Measurements from ENCODE around the gene CHRNB4. TPM values are rescaled to one million over a fixed set of nuclear protein-coding genes. Genes with fewer than 3 reads are reported as not detected.

CHRNB4 gene
- polyA plus RNA-seq, 1 of the 3 experiments (the other 2 are of a cell fraction) = 0.30 TPM

- no peak overlapping the region for H3K4me2 ChIP-seq
- TF ChIP-seq POLR2AphosphoS5 (IDR thresholded peaks at IDR 0.05; ENCODE audit: low read depth, low read length) = no peak
- TF ChIP-seq, protein P1, sequence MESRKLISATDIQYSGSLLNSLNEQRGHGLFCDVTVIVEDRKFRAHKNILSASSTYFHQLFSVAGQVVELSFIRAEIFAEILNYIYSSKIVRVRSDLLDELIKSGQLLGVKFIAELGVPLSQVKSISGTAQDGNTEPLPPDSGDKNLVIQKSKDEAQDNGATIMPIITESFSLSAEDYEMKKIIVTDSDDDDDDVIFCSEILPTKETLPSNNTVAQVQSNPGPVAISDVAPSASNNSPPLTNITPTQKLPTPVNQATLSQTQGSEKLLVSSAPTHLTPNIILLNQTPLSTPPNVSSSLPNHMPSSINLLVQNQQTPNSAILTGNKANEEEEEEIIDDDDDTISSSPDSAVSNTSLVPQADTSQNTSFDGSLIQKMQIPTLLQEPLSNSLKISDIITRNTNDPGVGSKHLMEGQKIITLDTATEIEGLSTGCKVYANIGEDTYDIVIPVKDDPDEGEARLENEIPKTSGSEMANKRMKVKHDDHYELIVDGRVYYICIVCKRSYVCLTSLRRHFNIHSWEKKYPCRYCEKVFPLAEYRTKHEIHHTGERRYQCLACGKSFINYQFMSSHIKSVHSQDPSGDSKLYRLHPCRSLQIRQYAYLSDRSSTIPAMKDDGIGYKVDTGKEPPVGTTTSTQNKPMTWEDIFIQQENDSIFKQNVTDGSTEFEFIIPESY (IDR thresholded peaks at IDR 0.05; ENCODE audit: borderline replicate concordance, low read depth) = no peak
- TF ChIP-seq, protein P2, sequence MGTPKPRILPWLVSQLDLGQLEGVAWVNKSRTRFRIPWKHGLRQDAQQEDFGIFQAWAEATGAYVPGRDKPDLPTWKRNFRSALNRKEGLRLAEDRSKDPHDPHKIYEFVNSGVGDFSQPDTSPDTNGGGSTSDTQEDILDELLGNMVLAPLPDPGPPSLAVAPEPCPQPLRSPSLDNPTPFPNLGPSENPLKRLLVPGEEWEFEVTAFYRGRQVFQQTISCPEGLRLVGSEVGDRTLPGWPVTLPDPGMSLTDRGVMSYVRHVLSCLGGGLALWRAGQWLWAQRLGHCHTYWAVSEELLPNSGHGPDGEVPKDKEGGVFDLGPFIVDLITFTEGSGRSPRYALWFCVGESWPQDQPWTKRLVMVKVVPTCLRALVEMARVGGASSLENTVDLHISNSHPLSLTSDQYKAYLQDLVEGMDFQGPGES (IDR thresholded peaks at IDR 0.05; ENCODE audit: low read depth, low read length) = no peak
- TF ChIP-seq, protein P3, sequence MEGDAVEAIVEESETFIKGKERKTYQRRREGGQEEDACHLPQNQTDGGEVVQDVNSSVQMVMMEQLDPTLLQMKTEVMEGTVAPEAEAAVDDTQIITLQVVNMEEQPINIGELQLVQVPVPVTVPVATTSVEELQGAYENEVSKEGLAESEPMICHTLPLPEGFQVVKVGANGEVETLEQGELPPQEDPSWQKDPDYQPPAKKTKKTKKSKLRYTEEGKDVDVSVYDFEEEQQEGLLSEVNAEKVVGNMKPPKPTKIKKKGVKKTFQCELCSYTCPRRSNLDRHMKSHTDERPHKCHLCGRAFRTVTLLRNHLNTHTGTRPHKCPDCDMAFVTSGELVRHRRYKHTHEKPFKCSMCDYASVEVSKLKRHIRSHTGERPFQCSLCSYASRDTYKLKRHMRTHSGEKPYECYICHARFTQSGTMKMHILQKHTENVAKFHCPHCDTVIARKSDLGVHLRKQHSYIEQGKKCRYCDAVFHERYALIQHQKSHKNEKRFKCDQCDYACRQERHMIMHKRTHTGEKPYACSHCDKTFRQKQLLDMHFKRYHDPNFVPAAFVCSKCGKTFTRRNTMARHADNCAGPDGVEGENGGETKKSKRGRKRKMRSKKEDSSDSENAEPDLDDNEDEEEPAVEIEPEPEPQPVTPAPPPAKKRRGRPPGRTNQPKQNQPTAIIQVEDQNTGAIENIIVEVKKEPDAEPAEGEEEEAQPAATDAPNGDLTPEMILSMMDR (IDR thresholded peaks at IDR 0.05) = no peak
- no peak for DNase-seq
- H3K9ac ChIP-seq = no peak overlapping the region
- H3K4me1 ChIP-seq (ENCODE audit: control insufficient read depth in 1 of 2, insufficient read depth in 2 of 2, low read depth in 1 of 2, low read length in 1 of 2) = peaks cover 0 to 6% of the 10 kb centered on the region in 2 experiments; a peak in 1 of 4 replicates
- H3K36me3 ChIP-seq (replicated peaks in 1 of 2; ENCODE audit: control insufficient read depth in 1 of 2, insufficient read depth in 2 of 2, low read length in 1 of 2) = no peaks in the 10 kb centered on the region
- H3K9me3 ChIP-seq = no peaks in the 10 kb centered on the region
- H3K27ac ChIP-seq (ENCODE audit: low read depth in 2 of 2, low read length in 1 of 2) = no peak overlapping the region
- H2AFZ ChIP-seq (ENCODE audit: low read depth) = no peak overlapping the region
- no peak overlapping the region for H3K4me3 ChIP-seq (ENCODE audit: low read depth in 2 of 2, low read length in 1 of 2)
- H3K27me3 ChIP-seq (ENCODE audit: insufficient read depth) = peaks cover 5% of the 10 kb centered on the region
- no peaks in the 10 kb centered on the region for H3F3A ChIP-seq (replicated peaks; ENCODE audit: insufficient read depth)
- no peaks in the 10 kb centered on the region for H4K20me1 ChIP-seq (ENCODE audit: insufficient read depth)
- ChIA-PET CTCF (interaction anchor here (1.1 to 1.5 kb wide), 4 partner anchors 8 to 21 kb away, joined by 3 to 6 read pairs (median 3); no protein-coding TSS in a partner anchor), POLR2A (interaction anchor here (2.9 kb wide), 1 partner anchor 9 kb away, joined by 13 read pairs; the partner anchor contains the start of gene CHRNB4)
- no peaks in the 10 kb centered on the region for H3K9me2 ChIP-seq
- 37% methylated on average over 3 of the region's 3 CpGs for WGBS (ENCODE audit: low lambda C conversion rate)
- H3K79me2 ChIP-seq (ENCODE audit: insufficient read depth) = no peaks in the 10 kb centered on the region
These were observed 10.0 kb upstream of the CHRNB4 start for GRCh38 chr15:78651007-78651406.

- no peaks in the 10 kb centered on the region for H3F3A ChIP-seq (replicated peaks; ENCODE audit: insufficient read depth)
- H3K9me3 ChIP-seq = no peaks in the 10 kb centered on the region
- H3K27me3 ChIP-seq (ENCODE audit: insufficient read depth) = peaks cover 5% of the 10 kb centered on the region
- H3K9ac ChIP-seq = no peak overlapping the region
- ChIA-PET POLR2A (no interaction called here), CTCF (interaction anchor here (1.1 to 1.8 kb wide), 2 partner anchors 12 to 13 kb away, joined by 3 to 5 read pairs; no protein-coding TSS in a partner anchor)
- no peaks in the 10 kb centered on the region for H4K20me1 ChIP-seq (ENCODE audit: insufficient read depth)
- no peak overlapping the region for H2AFZ ChIP-seq (ENCODE audit: low read depth)
- no peak for DNase-seq
- no peaks in the 10 kb centered on the region for H3K79me2 ChIP-seq (ENCODE audit: insufficient read depth)
- 72% methylated on average over 3 of the region's 4 CpGs for WGBS (ENCODE audit: low lambda C conversion rate)
- H3K4me1 ChIP-seq (ENCODE audit: control insufficient read depth in 1 of 2, insufficient read depth in 2 of 2, low read depth in 1 of 2, low read length in 1 of 2) = peaks cover 0 to 6% of the 10 kb centered on the region in 2 experiments; a peak in 1 of 4 replicates
- H3K9me2 ChIP-seq = no peaks in the 10 kb centered on the region
- no peaks in the 10 kb centered on the region for H3K36me3 ChIP-seq (replicated peaks in 1 of 2; ENCODE audit: control insufficient read depth in 1 of 2, insufficient read depth in 2 of 2, low read length in 1 of 2)
- TF ChIP-seq RCOR1 (IDR thresholded peaks at IDR 0.05; ENCODE audit: low read length) (no peak), USF1 (IDR thresholded peaks at IDR 0.05; ENCODE audit: borderline replicate concordance, low read depth) (no peak), GABPA (IDR thresholded peaks at IDR 0.05; ENCODE audit: low read depth) (no peak), EZH2phosphoT487 (IDR thresholded peaks at IDR 0.05; ENCODE audit: borderline replicate concordance, low read depth) (no peak), POLR2AphosphoS5 (IDR thresholded peaks at IDR 0.05; ENCODE audit: low read depth, low read length) (no peak), EP300 (IDR thresholded peaks at IDR 0.05; ENCODE audit: borderline replicate concordance in 1 of 2, low read depth in 1 of 2, low read length in 1 of 2) (no peak), SMC3 (IDR thresholded peaks at IDR 0.05; ENCODE audit: low read depth, low read length) (no peak), FOSL2 (IDR thresholded peaks at IDR 0.05; ENCODE audit: borderline replicate concordance, low read depth) (no peak), RXRA (IDR thresholded peaks at IDR 0.05; ENCODE audit: borderline replicate concordance, low read depth) (no peak), TEAD4 (IDR thresholded peaks at IDR 0.05; ENCODE audit: borderline replicate concordance, insufficient read depth) (no peak), TCF12 (IDR thresholded peaks at IDR 0.05) (no peak)
- TF ChIP-seq, protein P4, sequence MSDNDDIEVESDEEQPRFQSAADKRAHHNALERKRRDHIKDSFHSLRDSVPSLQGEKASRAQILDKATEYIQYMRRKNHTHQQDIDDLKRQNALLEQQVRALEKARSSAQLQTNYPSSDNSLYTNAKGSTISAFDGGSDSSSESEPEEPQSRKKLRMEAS (IDR thresholded peaks at IDR 0.05; ENCODE audit: low read depth) = no peak
- H3K27ac ChIP-seq (ENCODE audit: low read depth in 2 of 2, low read length in 1 of 2) = peak overlapping the region in 1 of 2 experiments; percentile 24; a peak in 1 of 4 replicates
- no peak overlapping the region for H3K4me3 ChIP-seq (ENCODE audit: low read depth in 2 of 2, low read length in 1 of 2)
- H3K4me2 ChIP-seq = no peak overlapping the region
These were observed 9.0 kb upstream of the CHRNB4 start for GRCh38 chr15:78650022-78650421.
